Measurements from ENCODE around the gene CD84.

GRCh38 chr1:160544647-160545046 is 34.6 kb downstream of the CD84 start:
- TF ChIP-seq CTCF (conservative IDR thresholded peaks at IDR 0.05; ENCODE audit: low read length) (peak; percentile 93), EZH2phosphoT487 (IDR thresholded peaks at IDR 0.05; ENCODE audit: borderline replicate concordance, low read depth, low read length) (no peak)

Data from OCI-LY7 (cell line).